ENCODE results near the gene TRAPPC10. TPM values are rescaled to one million over a fixed set of nuclear protein-coding genes. Genes with fewer than 3 reads are reported as not detected.

The TRAPPC10 gene
- total and polyA plus RNA-seq, 10 of the 15 experiments (the other 5 are each of a cell fraction or from before 2014, with no cell fraction given): 1.1 to 39.6 (median 28.2) TPM

DNA sequence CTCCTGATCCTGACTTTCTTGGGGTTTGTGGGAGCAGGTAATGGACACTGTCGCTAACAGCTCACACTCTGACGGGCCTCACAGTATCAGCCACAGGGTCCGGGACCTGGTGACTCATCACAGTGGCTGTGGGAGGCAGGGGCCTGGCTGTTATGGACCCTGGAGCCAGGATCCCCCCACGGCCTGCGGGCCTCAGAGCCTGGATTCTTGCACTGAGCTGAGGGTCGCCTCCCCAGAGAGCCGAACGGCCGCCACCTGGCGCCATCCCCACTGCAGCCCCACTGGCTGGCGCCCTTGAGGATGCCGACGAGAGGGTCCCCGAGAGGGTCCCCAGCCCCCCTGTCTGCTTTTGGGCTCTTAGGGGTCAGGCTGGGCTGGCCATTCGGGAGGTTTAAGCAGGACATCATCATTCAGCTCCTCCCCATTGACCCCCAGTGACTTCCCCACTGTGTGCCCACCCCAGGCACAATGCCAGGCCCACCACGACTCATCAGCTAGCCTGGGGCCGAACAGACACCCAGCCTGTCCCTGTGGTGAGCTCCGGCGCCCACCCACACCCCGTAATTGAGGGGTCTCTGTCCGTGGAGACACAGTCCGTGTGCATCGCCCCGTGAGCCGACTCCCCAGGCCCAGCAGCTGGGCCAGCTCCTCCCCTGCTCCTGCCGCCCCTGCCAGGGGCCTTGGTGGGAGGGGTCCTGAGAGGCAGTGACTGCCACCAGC is 30.8 kb upstream of the TRAPPC10 start:
- no peaks in the 10 kb centered on the region for H3K4me1 ChIP-seq (ENCODE audit: control insufficient read depth, insufficient read depth, low read length)
- no peak for FAIRE-seq
- no TSS peak for BruUV-seq (replicated peaks)
- ChIA-PET POLR2A (interaction anchor here (0.6 kb wide), 1 partner anchor 845 kb away, joined by 3 read pairs; no protein-coding TSS in a partner anchor), RAD21 (ENCODE audit: unreplicated experiment) (no interaction called here), SMC1A (ENCODE audit: uncharacterized antibody, unreplicated experiment) (no interaction called here), CTCF (interaction anchor here (0.7 to 1.3 kb wide), 2 partner anchors 97 to 157 kb away, joined by 3 read pairs; no protein-coding TSS in a partner anchor)
- H3K27me3 ChIP-seq (replicated peaks in 1 of 2; ENCODE audit: control insufficient read depth in 2 of 2, insufficient read depth in 2 of 2, low read length in 1 of 2): no peaks in the 10 kb centered on the region
- no peak for DNase-seq (ENCODE audit: low read depth, low spot score)
- ATAC-seq: no peak
- no peaks in the 10 kb centered on the region for H3K9me3 ChIP-seq (replicated peaks; ENCODE audit: control insufficient read depth, insufficient read depth, low read length)
- intact Hi-C loops (cut with micrococcal nuclease; ENCODE audit: unreplicated experiment): no loop called here
- no peak for TF ChIP-seq ZNF217 (IDR thresholded peaks at IDR 0.05)
- no peak for TF ChIP-seq RELA (IDR thresholded peaks at IDR 0.05; ENCODE audit: borderline replicate concordance, partially characterized antibody)
- TF ChIP-seq POLR2A (IDR thresholded peaks at IDR 0.05; ENCODE audit: low read depth, low read length): peak; percentile 48
- no peak for TF ChIP-seq FOXM1 (IDR thresholded peaks at IDR 0.05; ENCODE audit: low read depth, low read length)
- in situ Hi-C loops (cut with MboI): no loop called here
- H3K79me2 ChIP-seq (ENCODE audit: control insufficient read depth, insufficient read depth, low read length): no peaks in the 10 kb centered on the region
- WGBS (ENCODE audit: insufficient coverage, insufficient replicate concordance, low lambda C conversion rate, missing lambda C conversion rate): 94% methylated on average over 18 of the region's 26 CpGs
- peaks cover 12 to 13% of the 10 kb centered on the region in 2 experiments; a peak in 3 of 4 replicates for H3K36me3 ChIP-seq (ENCODE audit: control insufficient read depth in 2 of 2, insufficient read depth in 2 of 2, low read length in 1 of 2)
- no peak overlapping the region for H3K4me3 ChIP-seq
- H2AFZ ChIP-seq (ENCODE audit: control insufficient read depth, low read depth, low read length): no peak overlapping the region
- no peaks in the 10 kb centered on the region for H4K20me1 ChIP-seq (ENCODE audit: control insufficient read depth, insufficient read depth)
- H3K4me2 ChIP-seq (ENCODE audit: control insufficient read depth, insufficient read depth): no peak overlapping the region
- no peak overlapping the region for H3K9ac ChIP-seq (ENCODE audit: control insufficient read depth, insufficient read depth, low read length)
- no peak overlapping the region for H3K27ac ChIP-seq (ENCODE audit: control insufficient read depth, insufficient read depth)

DNA sequence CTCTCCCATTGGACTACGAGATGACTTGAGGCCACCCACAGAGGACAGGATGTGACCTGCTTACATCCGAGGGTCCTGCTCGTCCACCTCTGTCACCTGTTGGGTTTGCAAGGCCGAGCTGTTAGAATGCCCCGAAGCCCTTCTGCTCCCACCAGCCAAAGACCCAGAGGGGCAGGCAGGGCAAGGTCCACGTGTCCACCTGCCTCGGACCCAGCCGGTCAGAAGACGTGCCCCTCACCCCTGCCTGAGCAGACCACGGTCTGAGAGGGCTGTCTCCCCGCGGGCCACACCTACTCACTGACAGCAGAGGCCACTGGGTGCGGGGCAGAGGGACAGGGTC is 30.3 kb upstream of the TRAPPC10 start:
- FAIRE-seq (no peak), DNase-seq (ENCODE audit: low read depth, low spot score) (no peak), ATAC-seq (no peak)
- no peak overlapping the region for H3K4me2 ChIP-seq (ENCODE audit: control insufficient read depth, insufficient read depth)
- H3K27me3 ChIP-seq (replicated peaks in 1 of 2; ENCODE audit: control insufficient read depth in 2 of 2, insufficient read depth in 2 of 2, low read length in 1 of 2): no peaks in the 10 kb centered on the region
- in situ Hi-C loops (cut with MboI) (no loop called here), intact Hi-C loops (cut with micrococcal nuclease; ENCODE audit: unreplicated experiment) (no loop called here)
- no peak overlapping the region for H3K27ac ChIP-seq (ENCODE audit: control insufficient read depth, insufficient read depth)
- no peak overlapping the region for H3K9ac ChIP-seq (ENCODE audit: control insufficient read depth, insufficient read depth, low read length)
- no peaks in the 10 kb centered on the region for H4K20me1 ChIP-seq (ENCODE audit: control insufficient read depth, insufficient read depth)
- ChIA-PET SMC1A (ENCODE audit: uncharacterized antibody, unreplicated experiment) (no interaction called here), RAD21 (ENCODE audit: unreplicated experiment) (no interaction called here), CTCF (interaction anchor here (1.3 kb wide), 1 partner anchor 97 kb away, joined by 3 read pairs; no protein-coding TSS in a partner anchor), POLR2A (no interaction called here)
- H3K79me2 ChIP-seq (ENCODE audit: control insufficient read depth, insufficient read depth, low read length): no peaks in the 10 kb centered on the region
- H3K36me3 ChIP-seq (ENCODE audit: control insufficient read depth in 2 of 2, insufficient read depth in 2 of 2, low read length in 1 of 2): peaks cover 12% of the 10 kb centered on the region in 2 experiments; a peak in 3 of 4 replicates
- BruUV-seq (replicated peaks): no TSS peak
- no peak overlapping the region for H3K4me3 ChIP-seq
- WGBS (ENCODE audit: insufficient coverage, insufficient replicate concordance, low lambda C conversion rate, missing lambda C conversion rate): 97% methylated on average over 13 of the region's 13 CpGs
- H2AFZ ChIP-seq (ENCODE audit: control insufficient read depth, low read depth, low read length): no peak overlapping the region
- H3K4me1 ChIP-seq (ENCODE audit: control insufficient read depth, insufficient read depth, low read length): no peaks in the 10 kb centered on the region
- no peaks in the 10 kb centered on the region for H3K9me3 ChIP-seq (replicated peaks; ENCODE audit: control insufficient read depth, insufficient read depth, low read length)
- TF ChIP-seq, protein P1, sequence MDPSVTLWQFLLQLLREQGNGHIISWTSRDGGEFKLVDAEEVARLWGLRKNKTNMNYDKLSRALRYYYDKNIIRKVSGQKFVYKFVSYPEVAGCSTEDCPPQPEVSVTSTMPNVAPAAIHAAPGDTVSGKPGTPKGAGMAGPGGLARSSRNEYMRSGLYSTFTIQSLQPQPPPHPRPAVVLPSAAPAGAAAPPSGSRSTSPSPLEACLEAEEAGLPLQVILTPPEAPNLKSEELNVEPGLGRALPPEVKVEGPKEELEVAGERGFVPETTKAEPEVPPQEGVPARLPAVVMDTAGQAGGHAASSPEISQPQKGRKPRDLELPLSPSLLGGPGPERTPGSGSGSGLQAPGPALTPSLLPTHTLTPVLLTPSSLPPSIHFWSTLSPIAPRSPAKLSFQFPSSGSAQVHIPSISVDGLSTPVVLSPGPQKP (IDR thresholded peaks at IDR 0.05; ENCODE audit: low read depth, low read length): no peak
- TF ChIP-seq CBX5 (IDR thresholded peaks at IDR 0.05; ENCODE audit: low read depth) (no peak), CREM (IDR thresholded peaks at IDR 0.05; ENCODE audit: low read depth) (no peak), POLR2AphosphoS5 (IDR thresholded peaks at IDR 0.05; ENCODE audit: low read length) (no peak), MTA3 (IDR thresholded peaks at IDR 0.05; ENCODE audit: borderline replicate concordance, low read length) (no peak), PAX5 (IDR thresholded peaks at IDR 0.05; ENCODE audit: borderline replicate concordance, low read depth, low read length) (no peak), KLF5 (IDR thresholded peaks at IDR 0.05; ENCODE audit: partially characterized antibody) (no peak), ZNF274 (IDR thresholded peaks at IDR 0.05; ENCODE audit: insufficient read depth, insufficient read length) (no peak), ZSCAN29 (IDR thresholded peaks at IDR 0.05) (no peak)
- TF ChIP-seq, protein P2, sequence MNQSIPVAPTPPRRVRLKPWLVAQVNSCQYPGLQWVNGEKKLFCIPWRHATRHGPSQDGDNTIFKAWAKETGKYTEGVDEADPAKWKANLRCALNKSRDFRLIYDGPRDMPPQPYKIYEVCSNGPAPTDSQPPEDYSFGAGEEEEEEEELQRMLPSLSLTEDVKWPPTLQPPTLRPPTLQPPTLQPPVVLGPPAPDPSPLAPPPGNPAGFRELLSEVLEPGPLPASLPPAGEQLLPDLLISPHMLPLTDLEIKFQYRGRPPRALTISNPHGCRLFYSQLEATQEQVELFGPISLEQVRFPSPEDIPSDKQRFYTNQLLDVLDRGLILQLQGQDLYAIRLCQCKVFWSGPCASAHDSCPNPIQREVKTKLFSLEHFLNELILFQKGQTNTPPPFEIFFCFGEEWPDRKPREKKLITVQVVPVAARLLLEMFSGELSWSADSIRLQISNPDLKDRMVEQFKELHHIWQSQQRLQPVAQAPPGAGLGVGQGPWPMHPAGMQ (IDR thresholded peaks at IDR 0.05; ENCODE audit: borderline replicate concordance): no peak
- TF ChIP-seq, protein P3, sequence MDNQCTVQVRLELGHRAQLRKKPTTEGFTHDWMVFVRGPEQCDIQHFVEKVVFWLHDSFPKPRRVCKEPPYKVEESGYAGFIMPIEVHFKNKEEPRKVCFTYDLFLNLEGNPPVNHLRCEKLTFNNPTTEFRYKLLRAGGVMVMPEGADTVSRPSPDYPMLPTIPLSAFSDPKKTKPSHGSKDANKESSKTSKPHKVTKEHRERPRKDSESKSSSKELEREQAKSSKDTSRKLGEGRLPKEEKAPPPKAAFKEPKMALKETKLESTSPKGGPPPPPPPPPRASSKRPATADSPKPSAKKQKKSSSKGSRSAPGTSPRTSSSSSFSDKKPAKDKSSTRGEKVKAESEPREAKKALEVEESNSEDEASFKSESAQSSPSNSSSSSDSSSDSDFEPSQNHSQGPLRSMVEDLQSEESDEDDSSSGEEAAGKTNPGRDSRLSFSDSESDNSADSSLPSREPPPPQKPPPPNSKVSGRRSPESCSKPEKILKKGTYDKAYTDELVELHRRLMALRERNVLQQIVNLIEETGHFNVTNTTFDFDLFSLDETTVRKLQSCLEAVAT (IDR thresholded peaks at IDR 0.05): no peak

Data from GM12878 (cell line).